ENCODE measurements around the gene HSPA1L.

Gene HSPA1L

DNA sequence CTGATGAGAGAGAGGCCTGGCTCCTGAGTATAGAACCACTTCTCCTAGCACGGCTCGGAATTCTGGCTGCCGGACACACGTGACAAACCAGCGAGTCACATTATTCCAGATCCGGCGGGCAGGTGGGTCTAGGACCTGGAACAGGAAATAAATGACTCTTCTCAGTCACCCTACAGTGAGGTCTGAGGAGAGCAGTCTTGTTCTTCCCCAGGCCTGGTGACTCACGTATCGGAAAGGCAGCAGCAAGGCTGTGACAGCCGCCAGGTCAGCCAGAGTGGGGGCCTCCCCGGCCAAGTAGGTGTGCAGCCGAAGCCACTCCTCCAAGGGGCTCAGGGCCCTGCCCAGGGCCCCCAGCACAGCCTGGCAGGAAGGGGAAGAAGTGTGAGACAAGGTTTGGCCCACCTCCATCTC is 22.3 kb downstream of the HSPA1L start:
- peaks cover 52% of the 10 kb centered on the region for H3F3A ChIP-seq (ENCODE audit: insufficient read depth)
- no peak overlapping the region for H3K4me3 ChIP-seq (ENCODE audit: insufficient read depth, low read length, poor library complexity, severe bottlenecking)
- peaks cover 4% of the 10 kb centered on the region; the same call in 1 of the 2 replicates for H4K20me1 ChIP-seq (ENCODE audit: low read depth, low read length)
- H3K9me2 ChIP-seq (replicated peaks; ENCODE audit: insufficient read depth, low read length): no peaks in the 10 kb centered on the region
- peaks cover 32% of the 10 kb centered on the region for H3K79me2 ChIP-seq (ENCODE audit: insufficient read depth, low read length)
- H3K36me3 ChIP-seq (ENCODE audit: low read length): peaks cover 20% of the 10 kb centered on the region
- TF ChIP-seq EZH2phosphoT487 (conservative IDR thresholded peaks at IDR 0.05; ENCODE audit: low read length): no peak
- TF ChIP-seq, protein P1, sequence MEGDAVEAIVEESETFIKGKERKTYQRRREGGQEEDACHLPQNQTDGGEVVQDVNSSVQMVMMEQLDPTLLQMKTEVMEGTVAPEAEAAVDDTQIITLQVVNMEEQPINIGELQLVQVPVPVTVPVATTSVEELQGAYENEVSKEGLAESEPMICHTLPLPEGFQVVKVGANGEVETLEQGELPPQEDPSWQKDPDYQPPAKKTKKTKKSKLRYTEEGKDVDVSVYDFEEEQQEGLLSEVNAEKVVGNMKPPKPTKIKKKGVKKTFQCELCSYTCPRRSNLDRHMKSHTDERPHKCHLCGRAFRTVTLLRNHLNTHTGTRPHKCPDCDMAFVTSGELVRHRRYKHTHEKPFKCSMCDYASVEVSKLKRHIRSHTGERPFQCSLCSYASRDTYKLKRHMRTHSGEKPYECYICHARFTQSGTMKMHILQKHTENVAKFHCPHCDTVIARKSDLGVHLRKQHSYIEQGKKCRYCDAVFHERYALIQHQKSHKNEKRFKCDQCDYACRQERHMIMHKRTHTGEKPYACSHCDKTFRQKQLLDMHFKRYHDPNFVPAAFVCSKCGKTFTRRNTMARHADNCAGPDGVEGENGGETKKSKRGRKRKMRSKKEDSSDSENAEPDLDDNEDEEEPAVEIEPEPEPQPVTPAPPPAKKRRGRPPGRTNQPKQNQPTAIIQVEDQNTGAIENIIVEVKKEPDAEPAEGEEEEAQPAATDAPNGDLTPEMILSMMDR (IDR thresholded peaks at IDR 0.05; ENCODE audit: insufficient read depth, low read length, poor library complexity, severe bottlenecking): no peak
- H3K27me3 ChIP-seq (ENCODE audit: low read length): no peaks in the 10 kb centered on the region
- H2AFZ ChIP-seq (ENCODE audit: low read depth, low read length, severe bottlenecking): no peak overlapping the region
- no peak overlapping the region; the same call in 1 of the 2 replicates for H3K9ac ChIP-seq (ENCODE audit: low read length)
- H3K4me2 ChIP-seq (ENCODE audit: low read depth, low read length, poor library complexity, severe bottlenecking): peak overlapping the region; percentile 2
- 0 out of 2 replicates have a peak overlapping the region, but pooled peaks have one; percentile 2 for H3K27ac ChIP-seq (ENCODE audit: low read depth, low read length)
- no peaks in the 10 kb centered on the region for H3K9me3 ChIP-seq (ENCODE audit: insufficient read depth, low read length)

DNA sequence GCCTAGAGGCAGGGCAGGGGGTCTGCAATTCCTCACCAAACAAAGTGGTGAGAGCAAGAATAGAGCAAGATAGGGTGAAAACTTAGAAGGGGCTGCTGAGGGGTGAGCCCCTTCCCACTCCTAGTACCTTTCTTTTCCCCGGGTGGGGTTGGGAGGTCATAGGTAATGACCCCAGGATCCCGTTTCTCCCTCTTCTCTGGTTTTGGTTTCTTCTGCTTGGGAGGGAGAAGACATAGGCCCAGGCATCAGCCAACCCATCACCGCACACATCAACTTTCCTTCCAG is 23.1 kb downstream of the HSPA1L start:
- peaks cover 4% of the 10 kb centered on the region; the same call in 1 of the 2 replicates for H4K20me1 ChIP-seq (ENCODE audit: low read depth, low read length)
- TF ChIP-seq, protein P1 (IDR thresholded peaks at IDR 0.05; ENCODE audit: insufficient read depth, low read length, poor library complexity, severe bottlenecking): no peak
- TF ChIP-seq EZH2phosphoT487 (conservative IDR thresholded peaks at IDR 0.05; ENCODE audit: low read length): no peak
- H3K27me3 ChIP-seq (ENCODE audit: low read length): no peaks in the 10 kb centered on the region
- H3K4me3 ChIP-seq (ENCODE audit: insufficient read depth, low read length, poor library complexity, severe bottlenecking): no peak overlapping the region
- no peak overlapping the region for H3K4me2 ChIP-seq (ENCODE audit: low read depth, low read length, poor library complexity, severe bottlenecking)
- H3K9ac ChIP-seq (ENCODE audit: low read length): no peak overlapping the region
- peaks cover 20% of the 10 kb centered on the region for H3K36me3 ChIP-seq (ENCODE audit: low read length)
- H3K9me2 ChIP-seq (replicated peaks; ENCODE audit: insufficient read depth, low read length): no peaks in the 10 kb centered on the region
- no peak overlapping the region for H2AFZ ChIP-seq (ENCODE audit: low read depth, low read length, severe bottlenecking)
- no peaks in the 10 kb centered on the region for H3K9me3 ChIP-seq (ENCODE audit: insufficient read depth, low read length)
- H3K27ac ChIP-seq (ENCODE audit: low read depth, low read length): no peak overlapping the region
- H3F3A ChIP-seq (ENCODE audit: insufficient read depth): peaks cover 44% of the 10 kb centered on the region
- H3K79me2 ChIP-seq (ENCODE audit: insufficient read depth, low read length): peaks cover 32% of the 10 kb centered on the region

DNA sequence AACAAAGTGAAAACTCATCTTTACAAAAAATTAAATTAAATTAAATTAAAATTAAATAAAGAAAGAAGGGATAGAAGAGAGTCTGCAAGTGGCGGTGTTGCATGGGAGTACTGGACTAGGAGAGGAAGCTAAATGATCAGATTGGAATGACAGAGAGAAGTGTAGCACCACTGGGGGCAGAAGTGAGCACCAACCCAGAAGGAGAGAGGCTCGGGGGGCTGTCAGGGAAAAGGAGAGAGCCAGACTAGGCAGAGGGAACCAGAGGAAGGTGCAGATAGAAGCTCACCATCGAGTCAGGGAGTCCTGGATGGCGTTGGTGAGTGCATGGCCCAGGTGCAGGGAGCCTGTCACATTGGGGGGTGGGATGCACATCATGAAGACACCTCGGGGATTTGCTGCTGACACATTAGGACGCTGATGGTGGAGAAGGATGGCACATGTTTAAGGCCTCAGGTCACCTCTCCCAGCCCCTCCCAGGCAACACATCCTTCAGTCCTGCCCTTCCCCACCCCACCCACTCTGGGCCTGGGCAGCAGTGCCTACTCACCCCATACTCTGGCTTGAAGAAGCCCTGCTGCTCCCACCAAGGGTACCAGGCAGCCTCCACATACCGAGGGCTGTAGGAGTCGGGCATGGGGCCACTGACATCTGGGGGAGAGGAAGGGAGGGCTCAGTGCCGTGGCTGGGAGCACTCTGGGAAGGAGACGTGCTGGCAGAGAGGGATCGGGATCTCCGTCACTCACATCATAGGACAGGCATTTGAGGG is 23.6 kb downstream of the HSPA1L start:
- TF ChIP-seq, protein P1 (IDR thresholded peaks at IDR 0.05; ENCODE audit: insufficient read depth, low read length, poor library complexity, severe bottlenecking): peak; percentile 85
- no peak for TF ChIP-seq EZH2phosphoT487 (conservative IDR thresholded peaks at IDR 0.05; ENCODE audit: low read length)
- H3K36me3 ChIP-seq (ENCODE audit: low read length): peaks cover 24% of the 10 kb centered on the region
- H4K20me1 ChIP-seq (ENCODE audit: low read depth, low read length): peaks cover 4% of the 10 kb centered on the region; the same call in 1 of the 2 replicates
- no peaks in the 10 kb centered on the region for H3K27me3 ChIP-seq (ENCODE audit: low read length)
- peaks cover 32% of the 10 kb centered on the region for H3K79me2 ChIP-seq (ENCODE audit: insufficient read depth, low read length)
- H3K4me2 ChIP-seq (ENCODE audit: low read depth, low read length, poor library complexity, severe bottlenecking): no peak overlapping the region
- H2AFZ ChIP-seq (ENCODE audit: low read depth, low read length, severe bottlenecking): no peak overlapping the region
- H3K27ac ChIP-seq (ENCODE audit: low read depth, low read length): no peak overlapping the region
- no peaks in the 10 kb centered on the region for H3K9me2 ChIP-seq (replicated peaks; ENCODE audit: insufficient read depth, low read length)
- no peak overlapping the region for H3K9ac ChIP-seq (ENCODE audit: low read length)
- no peaks in the 10 kb centered on the region for H3K9me3 ChIP-seq (ENCODE audit: insufficient read depth, low read length)
- no peak overlapping the region for H3K4me3 ChIP-seq (ENCODE audit: insufficient read depth, low read length, poor library complexity, severe bottlenecking)
- H3F3A ChIP-seq (ENCODE audit: insufficient read depth): peaks cover 39% of the 10 kb centered on the region
